ENCODE results near the gene ATXN7.

ATXN7 gene

GRCh38 chr3:63940389-63940757 lies 76.7 kb downstream of the ATXN7 start:
- FAIRE-seq: no peak

DNA sequence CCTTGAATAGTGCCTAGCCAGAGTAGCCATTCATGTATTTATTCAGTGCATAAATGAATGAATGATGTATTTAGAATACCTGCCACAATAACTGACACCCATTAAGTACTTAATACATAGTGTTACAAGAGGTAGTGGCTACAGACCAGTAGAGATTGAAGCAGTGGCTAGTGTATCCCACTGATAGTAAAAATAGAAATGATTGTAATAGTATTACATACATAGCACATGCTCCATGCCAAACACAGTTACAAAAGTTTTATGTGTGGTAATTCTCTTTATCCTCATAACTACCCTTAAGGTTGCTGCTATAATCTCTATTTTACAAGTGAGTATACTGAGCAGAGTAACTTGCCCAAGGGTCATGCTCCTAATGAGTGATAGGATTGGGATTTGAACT lies 78.9 kb downstream of the ATXN7 start:
- no peak for FAIRE-seq

DNA sequence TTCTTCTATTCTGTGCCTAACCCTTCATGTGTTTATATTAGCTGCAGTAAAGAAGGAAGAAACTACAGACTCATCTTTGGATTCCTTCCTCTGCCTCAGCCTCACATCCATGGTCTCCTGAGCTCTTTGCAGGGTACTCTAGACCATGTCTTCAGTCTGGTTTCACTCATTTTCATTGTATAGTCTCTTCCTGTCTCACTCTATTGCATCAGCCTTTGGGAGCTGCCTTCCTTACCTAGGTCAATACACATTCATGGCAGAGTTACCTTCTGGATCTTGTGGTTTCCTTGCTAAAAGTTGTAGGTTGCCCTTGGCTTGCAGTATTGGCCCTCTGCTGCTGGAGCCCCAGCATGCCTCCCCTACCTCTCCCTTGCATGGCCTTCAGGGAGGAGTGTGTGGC lies 80.0 kb downstream of the ATXN7 start:
- no peak for FAIRE-seq

GRCh38 chr3:63945558-63946096 lies 82.0 kb downstream of the ATXN7 start:
- FAIRE-seq: no peak

DNA sequence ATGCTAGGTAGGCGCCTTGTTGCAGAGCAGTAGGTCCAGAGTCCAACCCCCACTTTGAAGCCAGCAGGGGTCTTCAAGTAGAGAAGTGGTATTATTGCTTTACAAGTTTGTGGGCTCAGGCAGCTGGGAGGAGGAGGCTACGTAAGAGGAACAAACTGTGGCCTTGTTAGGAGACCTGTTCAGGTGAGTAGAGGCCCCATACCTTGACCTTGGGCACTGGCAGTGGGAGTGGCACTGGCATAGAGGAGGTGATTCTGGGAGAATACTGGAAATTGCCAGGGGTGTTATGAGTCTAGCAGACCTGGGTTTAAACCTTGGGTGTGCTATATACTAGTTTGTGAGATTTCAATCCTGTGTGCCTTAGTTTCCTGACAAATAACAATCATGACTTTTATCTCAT lies 83.1 kb downstream of the ATXN7 start:
- no peak for FAIRE-seq

DNA sequence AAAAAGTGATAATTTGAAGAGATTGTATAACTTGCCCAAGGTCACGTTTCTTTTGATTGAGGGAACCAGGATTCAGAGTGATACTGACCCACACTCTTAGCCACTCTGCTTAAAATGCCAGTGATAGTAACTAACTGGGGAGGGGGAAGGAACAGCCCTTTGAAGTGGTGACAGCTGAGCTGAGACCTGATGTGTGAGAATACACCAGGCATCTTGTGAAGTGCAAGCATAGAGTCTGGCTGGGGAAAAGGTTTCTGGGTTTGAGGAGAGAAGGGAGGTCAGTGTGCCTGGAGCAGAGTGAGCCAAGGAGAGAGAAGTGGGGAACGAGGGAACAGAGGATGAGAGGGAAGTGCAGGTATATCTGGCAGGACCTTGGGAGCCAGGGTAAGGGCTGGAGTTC lies 83.9 kb downstream of the ATXN7 start:
- FAIRE-seq: no peak

DNA sequence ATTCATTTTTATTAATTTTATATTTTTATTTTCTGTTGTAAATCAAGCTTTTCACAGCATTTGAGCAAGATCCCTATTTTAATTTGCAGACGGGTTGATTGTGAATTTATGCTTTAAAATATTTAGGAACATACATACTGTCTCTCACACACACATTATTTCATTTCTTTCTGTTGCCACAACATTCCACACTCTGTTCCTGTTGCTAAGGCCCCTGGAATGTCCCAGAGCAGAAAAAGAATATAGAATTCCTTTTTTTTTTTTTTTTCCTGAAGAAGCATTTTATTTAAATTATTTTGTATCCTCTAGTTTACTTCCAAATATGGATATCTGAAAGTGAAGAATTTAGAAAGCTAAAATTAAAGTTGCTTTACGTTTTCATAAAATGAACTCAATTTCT lies 85.3 kb downstream of the ATXN7 start:
- FAIRE-seq: no peak

DNA sequence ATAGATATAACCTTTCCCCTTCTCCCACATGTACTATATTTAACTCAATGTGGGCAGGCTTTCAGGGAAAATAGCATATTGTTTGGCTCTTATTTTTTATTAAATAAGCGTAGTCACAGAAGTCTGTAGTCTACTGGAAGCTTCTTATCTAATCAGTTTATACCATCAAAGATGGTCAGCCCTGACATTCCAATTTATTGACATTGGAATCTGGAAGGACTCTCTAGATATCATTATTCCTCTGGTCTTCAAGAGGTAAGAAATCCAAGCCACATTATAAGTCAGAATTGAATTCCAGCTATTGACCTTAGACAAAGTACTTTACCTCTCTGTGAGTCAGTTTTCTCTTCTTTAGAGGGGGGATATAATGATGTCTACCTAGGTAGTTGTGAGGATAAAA lies 87.0 kb downstream of the ATXN7 start:
- no peak for FAIRE-seq

DNA sequence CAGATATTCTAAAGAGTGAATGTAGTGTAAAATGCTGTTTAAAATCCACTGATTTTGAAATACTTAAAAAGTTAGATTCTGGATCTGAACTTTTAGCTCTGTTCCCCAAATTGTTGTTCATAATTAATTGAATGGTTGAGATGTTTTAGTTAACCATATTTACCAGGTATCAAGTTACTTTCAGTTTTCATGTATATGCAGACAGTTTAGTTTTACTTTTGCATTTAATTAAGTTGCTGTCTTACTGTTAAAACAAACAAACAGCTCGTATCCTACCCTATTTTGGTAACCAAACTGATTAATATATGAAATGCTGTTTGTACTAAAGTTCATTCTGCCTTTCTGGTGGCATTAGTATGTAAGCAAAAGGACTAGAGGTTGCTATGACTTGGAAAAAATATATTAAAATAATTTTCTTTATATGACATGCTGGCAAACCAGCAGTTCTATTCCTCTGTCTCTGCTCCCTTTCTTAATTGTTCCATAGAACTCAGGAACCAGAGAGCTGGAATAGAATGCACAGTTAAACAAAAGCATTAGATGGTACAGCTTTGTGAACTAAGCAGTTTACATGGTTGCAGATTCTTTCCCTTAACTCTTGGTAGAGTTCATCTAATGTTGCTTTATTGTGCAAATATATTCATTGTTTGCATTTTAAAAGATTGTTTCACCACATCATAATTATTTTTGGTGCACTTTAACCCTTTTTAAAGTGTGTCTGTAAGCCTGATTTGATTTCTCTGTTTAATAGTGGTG lies 88.0 kb downstream of the ATXN7 start:
- FAIRE-seq: peak; percentile 91

- no peak for FAIRE-seq
These were observed 88.6 kb downstream of the ATXN7 start for GRCh38 chr3:63952248-63952594.

GRCh38 chr3:63954182-63954581 lies 90.5 kb downstream of the ATXN7 start:
- no peak for FAIRE-seq

- no peak for FAIRE-seq
These were observed 91.5 kb downstream of the ATXN7 start for GRCh38 chr3:63955036-63955650.

GRCh38 chr3:63955830-63956545 lies 92.3 kb downstream of the ATXN7 start:
- peak; percentile 92 for FAIRE-seq

- FAIRE-seq: peak; percentile 60
These were observed 95.5 kb downstream of the ATXN7 start for GRCh38 chr3:63959146-63959545.

DNA sequence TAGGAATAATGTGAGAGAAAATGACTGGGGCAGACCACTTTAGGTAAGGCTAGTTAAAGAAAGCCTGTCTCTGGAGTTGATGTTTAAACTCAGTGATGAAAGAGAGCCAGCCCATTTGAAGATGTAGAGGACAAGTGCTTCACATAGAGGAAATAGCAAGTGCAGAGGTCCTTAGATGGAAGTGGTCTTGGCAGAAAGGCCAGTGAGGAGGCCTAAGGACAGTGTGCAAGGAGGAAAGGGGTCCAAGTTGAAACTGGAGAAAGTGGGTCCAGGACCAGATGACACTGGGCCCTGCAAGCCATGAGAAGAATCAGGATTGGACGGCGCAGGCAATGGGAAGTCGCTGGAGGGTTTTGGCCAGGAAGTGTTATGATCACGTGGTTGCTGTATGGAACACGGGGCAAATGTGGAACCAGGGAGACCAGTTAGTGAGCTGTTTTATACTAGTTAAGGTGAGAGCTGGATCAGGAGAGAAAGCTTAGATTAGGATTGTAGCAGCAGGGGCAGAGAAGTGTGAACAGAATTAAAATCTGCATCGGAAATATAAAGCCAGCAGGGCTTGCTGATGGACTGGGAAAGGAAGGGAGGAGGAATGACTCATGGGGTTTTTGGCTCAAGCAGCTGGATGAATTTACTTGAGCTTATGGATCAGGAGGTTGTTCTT lies 96.5 kb downstream of the ATXN7 start:
- peak; percentile 73 for FAIRE-seq

GRCh38 chr3:63961891-63962290 lies 98.2 kb downstream of the ATXN7 start:
- FAIRE-seq: peak; percentile 89

DNA sequence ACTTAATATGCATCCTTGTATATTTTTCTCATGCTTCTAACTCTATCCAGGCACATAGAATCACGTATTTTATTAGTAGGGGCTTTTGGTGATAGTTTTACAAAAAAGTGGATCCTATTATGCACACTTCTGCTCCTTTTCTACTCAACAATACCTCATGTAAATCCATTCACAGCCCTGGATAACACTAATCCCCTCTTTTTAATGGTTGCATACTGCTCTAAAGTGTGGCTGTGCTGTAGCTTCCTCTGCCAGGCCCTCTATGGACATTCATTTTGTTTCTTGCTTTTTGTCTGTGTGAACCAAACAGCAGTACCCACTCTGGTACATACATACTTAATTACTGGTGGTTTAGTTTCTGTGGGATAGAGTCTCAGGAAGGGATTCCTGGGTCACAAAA lies 99.8 kb downstream of the ATXN7 start:
- no peak for FAIRE-seq

- no peak for FAIRE-seq
These were observed 101.2 kb downstream of the ATXN7 start for GRCh38 chr3:63964681-63965485.

- FAIRE-seq: no peak
These were observed 102.3 kb downstream of the ATXN7 start for GRCh38 chr3:63966007-63966406.

GRCh38 chr3:63966871-63967270 lies 103.2 kb downstream of the ATXN7 start:
- no peak for FAIRE-seq

- FAIRE-seq: peak; percentile 79
These were observed 104.3 kb downstream of the ATXN7 start for GRCh38 chr3:63967675-63968611.

All from islet of Langerhans (tissue), 1 donor.